Activated CD4-positive, CD25-positive, alpha-beta regulatory T cell (primary cell): ENCODE data around the gene SH2D7.
A peak's percentile ranks its signal among the peaks of the same experiment; 100 is the strongest.

Source experiments
- DNase-seq, 4 experiments: peaks; one replicate each; lab custom pipeline; 2025; lab: John Stamatoyannopoulos, UW

The SH2D7 gene

DNA sequence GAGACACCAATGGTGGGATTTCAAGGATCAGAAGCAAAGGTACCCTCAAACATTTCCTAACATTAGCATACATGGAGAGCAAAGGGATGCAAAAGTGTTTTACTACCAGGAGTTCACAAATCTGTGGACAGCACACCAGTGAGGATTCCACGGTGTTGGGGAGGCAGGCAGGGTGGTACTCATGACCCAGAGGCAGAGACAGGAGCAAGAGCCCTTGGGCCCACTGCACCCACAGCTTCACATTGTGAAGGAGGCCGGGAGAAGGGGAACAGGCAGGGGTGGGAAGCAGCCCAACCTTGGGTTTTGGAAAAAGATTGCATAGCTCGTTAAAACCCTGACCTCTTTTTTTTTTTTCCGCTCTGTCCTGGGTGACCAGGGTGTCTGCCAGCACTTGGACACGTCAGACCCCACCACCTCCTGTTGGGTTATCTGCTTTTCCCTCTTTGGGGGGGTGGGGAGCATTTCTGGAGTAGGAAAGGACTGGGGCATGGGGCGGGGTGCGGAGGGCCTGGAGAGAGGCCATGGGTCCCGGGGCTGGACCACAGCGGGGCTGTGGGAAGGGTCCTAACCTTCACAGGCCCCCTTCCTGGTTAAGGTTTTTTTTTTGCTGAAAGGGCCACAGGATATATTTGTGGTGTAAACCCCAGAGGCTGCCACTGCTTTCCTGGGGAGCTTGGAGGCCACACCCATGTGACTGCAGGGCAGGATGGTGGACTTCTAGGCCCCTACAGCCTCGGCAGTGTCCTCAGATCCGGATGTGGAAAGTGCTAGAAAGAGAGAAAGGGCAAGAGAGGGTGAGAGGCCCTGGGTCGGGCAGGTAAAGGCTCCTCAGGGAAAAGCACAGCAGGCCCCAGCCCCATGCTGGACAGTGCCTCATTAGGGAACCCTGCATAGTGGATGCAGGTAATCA is 12.5 kb downstream of the SH2D7 start:
- no peak for DNase-seq

DNA sequence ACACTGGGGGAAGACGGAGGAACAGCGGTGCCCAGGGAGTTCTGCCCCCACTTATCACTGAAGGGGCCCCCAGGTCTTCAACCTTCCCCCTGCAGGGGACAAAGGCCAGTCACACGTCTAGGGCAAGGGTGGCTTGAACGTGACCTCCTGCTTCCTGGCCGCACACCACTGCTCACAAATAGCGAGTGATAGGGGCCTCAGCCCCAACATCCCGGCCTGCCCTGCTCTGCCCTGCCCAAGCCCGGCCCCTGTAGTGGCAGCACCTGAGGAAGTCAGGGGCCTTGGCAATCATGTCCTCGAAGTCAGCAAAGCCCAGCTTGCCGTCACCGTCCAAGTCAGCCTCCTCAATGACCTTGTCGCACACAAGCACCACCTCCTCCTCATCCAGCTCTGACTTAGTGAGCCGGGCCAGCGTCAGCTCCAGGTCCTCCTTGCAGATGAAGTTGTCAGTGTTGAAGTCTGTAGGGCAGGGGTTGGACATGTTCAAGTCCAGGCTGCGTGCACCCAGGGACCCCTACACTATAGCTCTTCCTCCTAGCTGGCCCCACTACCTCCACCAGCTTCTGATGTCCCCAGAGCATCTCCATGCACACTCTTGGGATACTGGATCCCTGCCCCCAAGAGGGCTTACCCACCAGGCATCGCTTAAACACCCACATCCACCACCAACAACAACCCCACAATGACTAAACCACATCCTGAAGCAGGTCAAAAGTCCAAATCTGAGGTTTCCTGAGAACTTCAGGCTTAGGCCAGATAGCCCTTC is 13.3 kb downstream of the SH2D7 start:
- no peak for DNase-seq

DNA sequence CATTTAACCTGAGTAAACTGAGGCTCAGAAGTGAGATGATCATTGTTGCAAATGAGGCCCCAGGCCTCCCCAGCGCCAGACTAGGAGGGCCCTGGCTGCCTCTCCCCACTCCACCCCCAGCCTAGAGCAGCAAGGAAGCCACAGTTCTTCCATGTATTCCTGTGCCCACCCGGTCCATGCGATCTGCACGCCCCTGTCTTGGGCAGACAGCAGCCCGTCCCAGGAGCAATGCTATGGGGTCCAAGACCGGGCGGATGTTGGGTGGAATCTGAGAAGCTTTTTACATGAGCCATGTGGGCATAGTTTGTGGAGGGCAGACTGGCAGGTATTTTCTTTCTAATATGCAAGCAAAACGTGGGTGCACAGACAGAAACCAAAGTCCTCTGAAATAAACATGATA is 15.1 kb downstream of the SH2D7 start:
- no peak for DNase-seq

DNA sequence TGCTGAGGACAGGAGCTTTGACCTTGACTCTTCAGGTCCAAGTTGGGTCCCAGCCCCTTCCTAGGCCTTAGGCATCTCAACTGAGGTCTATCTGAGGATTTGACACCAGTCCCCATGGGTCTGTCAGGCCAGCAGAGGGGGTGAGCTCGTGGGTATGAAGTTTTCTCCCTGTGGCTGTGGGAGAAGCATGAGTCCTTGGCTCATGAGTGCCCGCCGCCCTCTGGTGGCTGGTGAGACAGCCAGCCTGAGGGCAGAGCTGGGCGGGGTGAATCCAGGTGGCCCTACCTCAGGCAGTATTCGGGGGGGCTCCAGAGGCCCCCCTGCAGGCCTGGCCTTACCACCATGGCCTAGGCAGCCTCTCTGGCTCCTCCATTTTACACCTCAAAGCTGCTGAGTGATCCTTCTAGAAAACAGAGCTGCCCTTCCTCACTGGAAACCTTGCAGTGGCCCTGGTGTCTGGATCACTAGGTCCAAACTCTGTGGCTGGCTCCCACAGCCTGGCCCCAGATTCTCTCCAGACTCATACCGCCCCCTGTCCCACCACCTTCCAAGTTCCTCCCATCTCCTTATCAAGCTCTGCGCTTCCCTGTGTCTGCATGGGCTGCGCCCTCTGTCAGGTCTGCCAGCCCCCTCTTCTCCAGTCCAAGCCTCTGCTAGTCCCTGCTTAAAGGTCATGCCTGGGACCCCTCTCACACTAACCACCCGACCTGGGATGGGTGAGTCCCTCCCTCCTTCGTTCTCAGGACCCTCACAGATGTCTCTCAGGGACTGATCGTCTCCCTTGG is 16.1 kb downstream of the SH2D7 start:
- DNase-seq: peak; percentile 62 to 81 (median 72)

DNA sequence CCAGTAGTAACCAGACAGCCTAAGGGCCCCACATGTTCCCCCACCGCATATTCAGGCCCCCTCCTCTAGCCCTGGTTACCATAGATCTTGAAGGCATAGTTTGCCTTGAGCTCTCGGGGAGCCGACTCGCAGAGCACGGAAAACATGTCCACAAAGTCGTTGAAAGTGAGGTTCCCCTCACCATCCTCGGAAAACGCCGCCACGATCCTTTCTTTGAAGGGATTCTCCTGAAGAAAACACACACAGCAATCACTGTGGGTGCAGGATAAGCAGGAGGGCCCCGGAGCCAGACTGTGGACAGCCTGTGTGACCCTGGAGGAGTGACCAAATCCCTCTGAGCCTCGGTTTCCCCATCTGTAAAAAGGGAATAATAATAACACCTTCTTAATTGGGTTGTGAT is 16.8 kb downstream of the SH2D7 start:
- no peak for DNase-seq

DNA sequence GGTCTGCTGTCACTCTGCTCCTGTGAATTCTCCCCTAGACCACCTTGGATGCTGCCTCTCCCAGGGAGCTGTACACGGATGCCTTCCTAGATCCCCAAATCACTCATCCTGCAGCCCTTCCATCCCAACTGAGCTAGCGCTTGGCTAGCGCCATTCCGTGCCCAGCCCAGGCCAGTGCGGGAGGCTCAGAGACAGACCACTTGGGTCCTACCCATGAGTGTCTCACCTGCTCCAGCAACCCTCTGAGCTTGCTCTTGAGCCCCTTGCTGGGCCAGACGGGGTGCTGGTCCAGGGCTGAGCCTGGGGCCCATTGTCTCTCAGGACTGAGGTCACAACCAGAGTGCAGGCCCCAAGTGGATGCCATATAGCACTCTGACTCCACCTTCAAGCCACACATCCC is 17.7 kb downstream of the SH2D7 start:
- no peak for DNase-seq

DNA sequence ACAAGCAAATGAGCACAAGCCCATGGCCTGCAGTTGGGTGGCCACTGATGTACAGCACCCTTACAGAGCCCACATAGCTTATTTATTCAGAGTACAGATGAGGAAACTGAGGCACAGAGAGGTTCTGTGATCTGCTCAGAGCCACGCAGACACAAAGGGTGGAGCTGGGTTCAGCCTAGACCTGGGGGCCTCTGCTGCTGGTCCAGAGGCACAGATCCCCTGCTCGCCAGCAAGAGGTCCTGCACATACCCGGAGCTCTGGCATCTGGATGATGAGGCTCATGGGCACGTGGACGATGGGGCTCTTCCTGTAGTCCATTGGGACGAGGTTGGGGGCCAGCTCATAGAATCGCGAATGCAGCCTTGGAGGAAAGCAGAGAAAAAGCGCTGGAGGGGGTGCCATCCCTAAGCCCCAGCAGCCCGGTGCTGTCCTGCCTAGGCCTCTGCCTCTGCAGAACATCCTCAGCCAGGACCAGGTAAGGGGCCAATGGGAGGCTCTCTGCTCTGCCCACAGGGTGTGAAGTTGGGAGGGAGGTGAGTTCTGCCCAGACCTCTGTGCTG is 18.6 kb downstream of the SH2D7 start:
- no peak for DNase-seq

DNA sequence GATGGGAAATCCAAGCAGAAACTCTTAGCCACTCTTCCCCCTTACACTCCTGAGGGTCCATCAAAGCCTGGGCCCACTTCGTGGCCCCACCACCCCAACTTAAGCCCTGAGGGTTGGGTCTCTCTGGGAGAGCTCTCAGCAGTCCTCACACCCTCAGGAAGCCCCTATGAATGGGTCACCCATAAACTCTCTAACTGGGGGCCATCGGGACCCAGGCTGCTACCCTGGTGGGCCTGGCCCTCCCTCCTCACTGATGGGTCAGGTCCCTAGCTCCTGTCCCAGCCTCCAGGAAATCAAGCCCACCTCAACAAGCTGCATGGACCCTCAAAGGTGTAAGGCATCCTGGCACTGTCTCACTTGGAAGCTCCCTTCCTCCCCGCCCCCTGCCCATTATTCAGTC is 19.4 kb downstream of the SH2D7 start:
- no peak for DNase-seq

DNA sequence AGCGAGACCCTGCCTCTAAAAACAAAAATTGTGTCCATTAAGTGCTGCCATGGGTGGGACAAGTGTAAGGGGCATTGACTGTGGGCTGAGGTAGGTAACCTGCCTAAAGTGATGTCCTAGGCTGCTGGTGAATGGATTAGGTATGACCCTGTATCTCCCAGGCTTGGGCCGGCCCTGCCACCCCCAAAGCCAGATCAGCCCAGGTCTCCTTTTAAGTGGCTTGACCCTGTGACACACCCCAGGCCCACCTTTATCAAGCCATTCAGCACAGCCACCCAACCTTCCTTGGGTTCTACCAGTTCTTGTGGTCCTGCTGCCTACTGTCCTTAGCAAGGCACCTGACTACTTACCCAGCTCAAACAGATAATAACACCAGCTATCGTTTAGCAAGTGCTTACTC is 20.2 kb downstream of the SH2D7 start:
- no peak for DNase-seq

DNA sequence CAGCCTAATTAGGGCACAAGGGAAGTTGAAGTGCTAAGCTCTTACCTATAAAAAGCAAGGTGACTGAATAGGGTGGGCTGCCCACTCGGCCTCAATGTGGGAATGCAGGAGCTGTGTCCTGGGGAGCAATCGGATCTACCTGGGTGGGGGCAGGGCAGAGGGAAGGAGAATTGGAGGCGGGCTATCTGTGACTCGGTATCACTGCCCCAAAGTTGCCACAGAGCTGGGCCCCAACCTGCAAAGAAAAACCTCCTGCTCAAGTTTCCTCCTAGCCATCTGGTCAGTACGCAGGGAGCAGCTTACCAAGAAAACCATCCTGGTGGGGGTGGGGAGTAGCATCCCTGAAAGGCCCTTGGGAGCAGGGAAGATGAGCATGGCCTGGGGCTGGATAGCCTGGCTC is 28.2 kb downstream of the SH2D7 start:
- DNase-seq: no peak

DNA sequence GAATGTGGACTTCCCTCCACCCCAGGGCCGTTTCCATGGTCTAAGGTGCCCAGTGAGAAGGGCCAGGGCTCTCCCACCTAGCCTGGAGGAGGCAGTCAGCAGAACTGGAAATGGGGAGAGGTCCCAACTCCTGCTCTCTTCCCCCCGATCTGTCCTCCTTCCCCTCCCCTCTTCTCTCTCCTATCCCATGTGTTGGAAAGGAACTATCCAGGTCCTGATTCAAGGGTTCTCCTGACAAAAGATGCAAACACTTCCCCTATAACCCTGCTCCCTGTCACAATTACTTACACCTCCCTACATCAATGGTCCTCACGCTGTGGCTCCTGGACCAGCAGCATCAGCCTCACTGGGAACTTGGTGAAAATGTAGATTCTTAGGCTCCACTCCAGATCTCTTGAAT is 32.9 kb downstream of the SH2D7 start:
- DNase-seq: no peak

DNA sequence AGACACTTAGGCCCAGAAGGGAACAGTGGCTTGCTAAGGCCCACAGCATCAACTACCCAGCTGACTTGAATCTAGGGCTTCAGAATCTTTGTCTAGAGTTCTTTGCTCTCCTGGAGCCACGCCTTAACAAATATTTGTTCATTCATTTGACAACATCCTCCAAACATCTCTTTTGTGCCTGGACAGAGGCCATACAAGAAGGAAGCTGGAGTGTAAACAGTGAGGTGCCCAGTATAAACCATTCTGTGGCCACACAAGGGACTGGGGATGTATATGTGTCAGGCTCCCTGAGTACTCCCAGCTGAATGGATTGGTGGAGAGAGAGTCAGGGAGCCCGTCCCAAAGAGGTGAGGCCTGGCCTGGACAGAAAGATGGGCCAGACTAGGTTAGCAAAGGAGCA is 35.5 kb downstream of the SH2D7 start:
- no peak for DNase-seq

DNA sequence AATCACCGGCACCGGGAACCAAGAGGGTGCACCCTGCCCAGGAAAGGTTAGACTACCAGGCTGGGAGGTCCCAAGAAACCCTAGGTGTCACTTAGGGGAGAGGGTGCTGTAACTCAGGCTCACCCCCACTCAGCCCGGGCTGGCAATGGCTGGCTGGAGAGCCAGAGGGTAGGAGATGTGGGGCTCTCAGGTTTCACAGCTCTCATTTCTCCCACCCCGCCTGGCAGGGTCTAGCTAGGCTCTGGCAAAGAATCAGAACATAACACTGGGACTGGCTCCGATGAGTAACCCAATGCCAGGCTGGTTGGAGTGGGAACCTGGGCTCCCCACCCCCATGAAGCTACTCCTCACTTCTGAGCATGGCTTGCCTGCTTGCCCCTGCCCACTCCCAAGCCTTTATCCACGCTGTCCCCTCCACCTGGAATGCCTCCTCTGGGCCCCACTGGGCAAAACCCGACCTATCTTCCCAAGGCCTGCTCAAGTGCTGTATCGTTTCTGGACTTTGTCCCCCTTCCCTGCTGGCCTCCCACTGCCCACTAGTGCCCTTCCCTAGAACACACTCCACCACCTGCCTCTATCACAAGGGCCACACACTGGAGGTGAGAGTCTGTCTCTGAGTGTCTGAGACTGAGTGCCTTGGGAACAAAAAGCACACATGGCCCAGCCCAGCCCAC is 36.9 kb downstream of the SH2D7 start:
- DNase-seq: no peak

DNA sequence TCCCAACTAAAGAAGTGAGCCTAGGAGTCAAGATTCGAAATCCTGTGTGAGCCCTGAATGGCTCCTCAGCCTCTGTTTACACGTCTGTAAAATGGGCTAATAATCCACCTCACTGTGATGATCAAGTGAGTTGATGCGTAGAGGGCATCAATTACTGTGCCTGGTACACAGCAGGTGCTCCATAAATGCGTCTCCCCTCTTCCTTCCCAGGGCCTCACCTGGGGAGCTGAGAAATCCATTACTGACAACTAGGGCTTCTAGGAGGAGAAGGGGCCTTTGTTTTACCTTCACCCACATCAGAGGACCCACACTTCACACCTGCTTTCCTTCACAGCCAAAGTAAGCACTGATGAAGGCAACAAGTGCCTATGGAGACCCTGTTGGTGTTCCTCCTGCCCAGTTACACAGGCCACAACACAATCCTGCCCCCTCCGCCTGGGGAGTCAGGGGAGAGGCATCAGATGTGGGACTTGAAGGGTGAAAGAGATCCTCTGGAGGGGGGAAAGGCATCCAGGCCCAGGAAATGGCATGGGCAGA is 37.5 kb downstream of the SH2D7 start:
- DNase-seq: no peak

DNA sequence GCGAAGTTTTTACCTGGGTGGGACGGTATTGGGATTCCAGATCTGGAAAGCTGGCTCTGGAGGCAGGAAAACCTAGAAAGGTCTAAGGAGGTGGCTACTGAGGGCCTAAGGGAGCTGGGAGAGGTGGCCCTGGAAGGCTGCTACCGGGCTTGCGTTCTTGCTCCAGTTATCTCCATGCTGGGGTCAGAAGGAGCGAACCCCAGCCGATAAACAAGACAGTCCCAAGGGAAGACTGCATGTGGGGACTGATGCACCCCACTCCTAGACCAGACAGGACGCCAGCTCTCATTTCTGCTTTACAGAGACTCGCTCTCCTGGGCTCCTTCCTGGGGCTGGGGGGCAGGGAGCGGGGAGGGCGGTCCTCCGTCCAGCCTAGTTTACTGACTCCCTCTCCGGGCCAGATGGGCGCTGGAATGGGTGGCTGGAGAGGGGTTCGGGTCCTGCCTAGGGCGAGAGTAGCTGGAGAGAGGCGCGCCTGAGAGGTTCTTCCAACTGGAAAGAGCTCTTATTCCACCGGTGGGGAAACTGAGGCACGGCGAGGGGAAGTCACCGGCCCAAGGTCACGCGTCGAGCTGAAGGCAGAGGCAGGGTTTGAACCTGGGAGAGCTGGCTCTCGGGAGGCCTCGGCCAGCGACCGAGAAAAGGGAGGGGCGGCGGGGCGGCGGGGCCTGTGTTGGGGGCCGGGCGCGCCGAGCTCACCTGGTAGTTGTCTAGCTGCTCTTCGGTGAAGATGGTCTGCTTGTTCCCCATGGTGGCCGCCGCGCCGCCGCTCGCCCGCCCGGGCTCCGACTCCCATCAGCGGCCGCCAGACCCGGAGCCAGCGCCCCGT is 38.3 kb downstream of the SH2D7 start:
- peak in 1 of 4 experiments; percentile 53 for DNase-seq

DNA sequence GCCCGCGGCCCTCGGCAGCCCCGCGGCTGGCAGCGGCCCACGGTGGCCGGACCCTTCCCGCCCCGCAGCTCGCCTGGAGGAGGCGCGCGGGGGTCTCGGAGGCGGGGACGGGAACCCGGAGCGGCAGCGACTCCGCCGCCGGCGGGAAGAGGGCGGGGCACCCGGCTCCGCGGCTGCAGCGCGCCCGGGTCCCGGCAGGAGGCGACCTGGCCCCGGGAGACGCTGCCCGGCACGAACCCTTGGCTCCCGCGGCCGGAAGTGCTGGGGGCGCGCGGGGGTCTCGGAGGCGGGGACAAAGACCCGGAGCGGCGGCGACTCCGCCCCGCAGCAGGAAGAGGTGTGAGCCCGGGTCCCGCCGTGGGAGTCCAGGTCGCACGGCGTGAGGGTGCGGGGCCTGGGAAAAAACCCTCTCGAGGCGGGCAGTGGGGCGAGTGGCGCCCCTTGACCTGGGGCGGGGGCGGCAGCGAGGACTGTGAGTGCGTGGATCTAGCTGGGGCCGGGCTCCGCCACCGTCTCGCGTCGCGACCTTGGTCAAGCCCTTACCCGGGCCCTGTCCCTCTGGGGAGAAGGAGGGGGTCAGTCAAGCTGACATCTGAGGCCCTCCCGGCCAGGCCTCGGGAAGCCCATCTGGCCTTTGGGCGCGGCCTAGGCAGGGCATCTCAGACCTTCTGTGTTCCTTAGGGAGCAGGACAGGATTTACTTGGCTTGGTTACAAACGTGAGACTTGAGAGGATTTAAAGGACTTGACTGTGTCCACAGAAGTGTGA is 39.1 kb downstream of the SH2D7 start, which contains the start of gene CIB2:
Gene CIB2 (minus strand): TSS at position 151 of the 767 bp plus-strand sequence. CDS start 230 bp downstream, outside the sequence.
- peak; percentile 48 to 72 (median 58) for DNase-seq

DNA sequence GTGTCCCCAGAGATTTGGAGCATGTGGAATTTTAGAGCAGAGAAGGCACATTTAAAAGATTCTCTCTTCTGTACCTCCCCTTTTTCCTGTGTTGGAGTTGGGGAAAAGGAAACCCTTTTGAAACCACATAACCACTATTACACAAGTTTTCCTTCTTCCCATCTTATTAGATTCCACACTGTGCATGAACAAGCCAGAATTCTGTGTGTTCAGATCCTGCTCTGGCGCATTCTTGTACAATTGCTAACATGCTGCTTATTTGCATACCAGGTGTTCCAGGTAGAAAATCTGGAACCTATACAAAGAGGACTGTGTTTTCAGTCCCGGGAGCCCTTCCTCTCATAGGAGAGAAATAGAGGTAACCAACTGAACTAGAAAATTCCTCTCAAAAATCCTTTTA is 41.4 kb downstream of the SH2D7 start:
- no peak for DNase-seq

DNA sequence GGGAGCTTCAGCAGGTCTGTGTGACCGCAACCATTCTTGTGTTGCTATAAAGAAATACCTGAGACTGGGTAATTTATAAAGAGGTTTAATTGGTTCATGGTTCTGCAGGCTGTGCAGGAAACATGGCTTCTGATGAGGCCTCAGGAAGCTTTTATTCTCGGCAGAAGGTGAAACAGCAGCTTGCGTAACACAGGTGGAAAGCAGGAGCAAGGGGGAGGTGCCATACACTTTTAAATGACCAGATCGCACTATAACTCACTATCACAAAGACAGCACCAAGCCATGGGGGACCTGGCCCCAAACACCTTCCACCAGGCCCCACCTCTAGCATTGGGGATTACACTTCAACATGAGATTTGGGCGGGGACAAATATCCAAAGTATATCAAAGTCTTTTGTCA is 47.2 kb downstream of the SH2D7 start:
- DNase-seq: no peak

DNA sequence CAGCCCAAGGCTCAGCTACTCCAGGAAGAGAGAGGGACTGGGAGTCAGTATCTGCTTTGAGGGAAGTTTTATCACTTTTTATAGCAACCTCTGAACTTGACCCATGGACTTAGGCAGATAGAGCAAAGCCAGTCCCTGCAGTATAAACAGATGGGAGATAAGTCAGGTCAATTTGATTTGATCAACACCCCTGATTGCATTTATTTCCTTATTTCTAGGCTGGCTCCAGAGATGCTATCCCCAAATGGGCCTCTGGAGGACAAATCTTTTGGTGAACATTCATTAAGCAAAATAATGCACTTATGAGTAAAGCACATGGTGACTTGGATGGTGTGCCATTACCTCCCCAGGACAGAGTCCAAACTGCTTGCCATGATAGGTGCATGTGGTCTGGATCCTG is 47.9 kb downstream of the SH2D7 start:
- DNase-seq: no peak
